ENCODE data around the gene ENC1. TPM values are rescaled to one million over a fixed set of nuclear protein-coding genes. Genes with fewer than 3 reads are reported as not detected.

ENC1 gene
- total RNA-seq, 1 experiment from 2014 or later, result 37.0 TPM

DNA sequence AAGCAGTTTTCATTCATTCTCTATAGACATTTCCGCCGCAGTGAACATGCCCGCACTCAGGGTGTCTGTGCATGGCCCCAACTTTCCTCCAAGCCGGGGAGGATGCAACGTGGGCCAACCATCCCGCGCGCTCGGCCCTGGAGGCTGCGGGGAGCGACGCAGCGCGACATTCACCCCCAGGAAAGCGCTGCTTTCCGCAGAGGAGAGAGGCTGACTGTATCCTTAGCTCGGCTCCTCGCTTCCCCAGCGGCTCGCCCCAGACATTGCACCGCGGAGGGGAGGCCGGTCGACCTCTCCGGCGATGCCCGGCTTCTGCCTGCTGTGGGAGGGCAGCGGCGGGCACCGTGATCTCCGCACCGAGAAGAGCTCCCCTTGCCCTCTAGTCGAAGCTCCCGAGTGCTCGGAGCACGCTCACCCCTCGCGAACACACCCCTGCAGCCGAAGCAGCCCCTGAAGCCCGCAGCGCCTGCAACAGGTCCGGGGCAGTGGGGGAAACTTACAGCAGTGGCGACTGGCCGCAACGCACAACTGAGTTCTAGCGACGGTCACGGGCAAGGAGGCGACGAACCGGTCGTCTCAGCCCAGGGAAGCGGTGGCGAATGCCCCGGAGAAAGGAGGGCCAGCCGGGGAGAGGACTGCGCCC lies 600 bp downstream of the ENC1 start:
- ChIA-PET CTCF (no interaction called here), POLR2A (no interaction called here)
- Histone ChIP-seq H3K4me3 (ENCODE audit: low read depth in 2 of 2, low read length in 2 of 2) (peak overlapping the region; percentile 79 to 88), H3K27me3 (ENCODE audit: control insufficient read depth, insufficient read depth, low read length) (no peaks in the 10 kb centered on the region), H3K36me3 (ENCODE audit: control insufficient read depth, insufficient read depth, low read length) (peaks cover 4% of the 10 kb centered on the region; the same call in 1 of the 2 replicates), H3K9me3 (ENCODE audit: control insufficient read depth, insufficient read depth, low read depth, low read length) (no peaks in the 10 kb centered on the region), H3K4me1 (ENCODE audit: control insufficient read depth, insufficient read depth, low read length) (peaks cover 26% of the 10 kb centered on the region), H3K27ac (ENCODE audit: low read length) (peak overlapping the region; percentile 78)
- ATAC-seq (peak; percentile 17), DNase-seq (ENCODE audit: low read depth, low spot score) (no peak)
- TF ChIP-seq POLR2AphosphoS5 (IDR thresholded peaks at IDR 0.05; ENCODE audit: low read depth, low read length) (no peak), SIN3A (IDR thresholded peaks at IDR 0.05; ENCODE audit: borderline replicate concordance, insufficient read depth, low read depth, low read length) (0 out of 2 replicates have a peak, but pooled peaks have one; percentile 16)
- no TSS peak for BruUV-seq (replicated peaks)
- in situ Hi-C loops (cut with HindIII; ENCODE audit: low pct_unique_long_range_greater_than_20kb, low sequenced_read_pairs), result no loop called here
- intact Hi-C loops (cut with micrococcal nuclease; ENCODE audit: unreplicated experiment), result loop anchor here (2.0 to 10.0 kb wide), 4 partner anchors 245 to 1045 kb away; no protein-coding TSS in a partner anchor

DNA sequence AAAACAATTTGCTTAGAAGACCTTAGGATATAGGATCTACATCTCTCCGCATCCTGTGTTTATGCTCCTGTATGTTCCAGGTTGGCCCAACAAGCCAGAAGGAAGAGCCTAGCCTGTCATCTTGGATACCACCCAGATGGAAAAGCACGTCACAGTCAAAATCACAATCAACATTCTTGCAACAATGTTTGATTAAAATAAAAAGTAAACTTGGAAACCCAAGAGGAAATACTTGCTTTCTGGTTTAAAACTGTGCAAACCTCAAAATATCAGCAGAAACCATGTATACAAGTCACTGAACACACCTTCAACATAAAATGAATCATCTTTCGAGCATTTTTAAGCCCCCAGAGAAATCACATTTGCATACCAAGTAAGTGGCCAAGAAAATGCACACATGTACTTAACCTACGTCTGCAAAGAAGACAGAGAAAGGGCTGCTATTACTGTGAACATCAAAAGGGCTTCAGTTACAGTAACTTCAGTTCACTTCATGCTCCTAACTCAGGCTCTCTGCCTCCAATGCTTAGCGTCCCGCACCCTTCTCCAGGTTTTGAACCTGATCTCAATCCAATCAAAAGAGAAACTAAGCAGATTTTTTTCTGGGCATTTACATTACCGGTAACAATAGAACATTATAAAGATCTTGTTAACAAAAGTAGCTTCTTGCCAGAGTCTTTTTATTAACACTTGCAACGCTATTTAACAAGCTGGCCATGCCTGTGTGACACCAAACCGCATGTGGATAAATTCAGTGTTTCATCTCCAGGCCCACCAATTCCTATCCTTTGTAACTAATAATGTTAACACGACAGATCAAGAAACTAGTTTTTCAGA lies 1.3 kb downstream of the ENC1 start:
- peak; percentile 35 for DNase-seq (ENCODE audit: low read depth, low spot score)
- CTCF ChIA-PET, result no interaction called here
- peaks cover 32% of the 10 kb centered on the region for H3K4me1 ChIP-seq (ENCODE audit: control insufficient read depth, insufficient read depth, low read length)

DNA sequence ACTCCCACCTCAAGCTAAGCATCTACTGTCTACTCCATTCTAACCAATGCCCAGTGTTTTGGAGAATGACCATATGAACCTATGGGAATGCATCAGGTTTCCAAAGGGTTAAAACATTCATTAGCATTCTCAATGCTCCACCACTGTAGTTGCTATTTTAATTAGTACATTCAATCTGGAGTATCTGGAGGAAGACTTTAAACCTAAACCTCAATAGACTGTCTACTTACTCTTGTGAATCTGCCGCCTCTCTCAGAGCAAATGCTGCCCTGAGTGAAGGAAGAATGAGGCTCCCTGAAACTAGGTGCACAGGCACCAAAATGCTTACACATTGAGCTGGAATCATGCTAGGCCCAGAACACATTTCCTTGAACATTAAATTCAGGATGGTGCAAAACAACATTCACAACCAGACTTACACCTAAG lies 2.0 kb downstream of the ENC1 start:
- TF ChIP-seq, protein P1, sequence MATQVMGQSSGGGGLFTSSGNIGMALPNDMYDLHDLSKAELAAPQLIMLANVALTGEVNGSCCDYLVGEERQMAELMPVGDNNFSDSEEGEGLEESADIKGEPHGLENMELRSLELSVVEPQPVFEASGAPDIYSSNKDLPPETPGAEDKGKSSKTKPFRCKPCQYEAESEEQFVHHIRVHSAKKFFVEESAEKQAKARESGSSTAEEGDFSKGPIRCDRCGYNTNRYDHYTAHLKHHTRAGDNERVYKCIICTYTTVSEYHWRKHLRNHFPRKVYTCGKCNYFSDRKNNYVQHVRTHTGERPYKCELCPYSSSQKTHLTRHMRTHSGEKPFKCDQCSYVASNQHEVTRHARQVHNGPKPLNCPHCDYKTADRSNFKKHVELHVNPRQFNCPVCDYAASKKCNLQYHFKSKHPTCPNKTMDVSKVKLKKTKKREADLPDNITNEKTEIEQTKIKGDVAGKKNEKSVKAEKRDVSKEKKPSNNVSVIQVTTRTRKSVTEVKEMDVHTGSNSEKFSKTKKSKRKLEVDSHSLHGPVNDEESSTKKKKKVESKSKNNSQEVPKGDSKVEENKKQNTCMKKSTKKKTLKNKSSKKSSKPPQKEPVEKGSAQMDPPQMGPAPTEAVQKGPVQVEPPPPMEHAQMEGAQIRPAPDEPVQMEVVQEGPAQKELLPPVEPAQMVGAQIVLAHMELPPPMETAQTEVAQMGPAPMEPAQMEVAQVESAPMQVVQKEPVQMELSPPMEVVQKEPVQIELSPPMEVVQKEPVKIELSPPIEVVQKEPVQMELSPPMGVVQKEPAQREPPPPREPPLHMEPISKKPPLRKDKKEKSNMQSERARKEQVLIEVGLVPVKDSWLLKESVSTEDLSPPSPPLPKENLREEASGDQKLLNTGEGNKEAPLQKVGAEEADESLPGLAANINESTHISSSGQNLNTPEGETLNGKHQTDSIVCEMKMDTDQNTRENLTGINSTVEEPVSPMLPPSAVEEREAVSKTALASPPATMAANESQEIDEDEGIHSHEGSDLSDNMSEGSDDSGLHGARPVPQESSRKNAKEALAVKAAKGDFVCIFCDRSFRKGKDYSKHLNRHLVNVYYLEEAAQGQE (IDR thresholded peaks at IDR 0.05; ENCODE audit: insufficient read depth in 1 of 2, low read depth in 2 of 2, low read length in 1 of 2), result no peak
- TF ChIP-seq, protein P2, sequence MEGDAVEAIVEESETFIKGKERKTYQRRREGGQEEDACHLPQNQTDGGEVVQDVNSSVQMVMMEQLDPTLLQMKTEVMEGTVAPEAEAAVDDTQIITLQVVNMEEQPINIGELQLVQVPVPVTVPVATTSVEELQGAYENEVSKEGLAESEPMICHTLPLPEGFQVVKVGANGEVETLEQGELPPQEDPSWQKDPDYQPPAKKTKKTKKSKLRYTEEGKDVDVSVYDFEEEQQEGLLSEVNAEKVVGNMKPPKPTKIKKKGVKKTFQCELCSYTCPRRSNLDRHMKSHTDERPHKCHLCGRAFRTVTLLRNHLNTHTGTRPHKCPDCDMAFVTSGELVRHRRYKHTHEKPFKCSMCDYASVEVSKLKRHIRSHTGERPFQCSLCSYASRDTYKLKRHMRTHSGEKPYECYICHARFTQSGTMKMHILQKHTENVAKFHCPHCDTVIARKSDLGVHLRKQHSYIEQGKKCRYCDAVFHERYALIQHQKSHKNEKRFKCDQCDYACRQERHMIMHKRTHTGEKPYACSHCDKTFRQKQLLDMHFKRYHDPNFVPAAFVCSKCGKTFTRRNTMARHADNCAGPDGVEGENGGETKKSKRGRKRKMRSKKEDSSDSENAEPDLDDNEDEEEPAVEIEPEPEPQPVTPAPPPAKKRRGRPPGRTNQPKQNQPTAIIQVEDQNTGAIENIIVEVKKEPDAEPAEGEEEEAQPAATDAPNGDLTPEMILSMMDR (IDR thresholded peaks at IDR 0.05), result no peak
- no peak for TF ChIP-seq SIN3A (IDR thresholded peaks at IDR 0.05; ENCODE audit: borderline replicate concordance, insufficient read depth, low read depth, low read length)
- intact Hi-C loops (cut with micrococcal nuclease; ENCODE audit: unreplicated experiment), result no loop called here
- CTCF ChIA-PET, result no interaction called here
- ATAC-seq (no peak), DNase-seq (ENCODE audit: low read depth, low spot score) (peak; percentile 22)
- in situ Hi-C loops (cut with HindIII; ENCODE audit: low pct_unique_long_range_greater_than_20kb, low sequenced_read_pairs), result no loop called here
- peak overlapping the region; percentile 78 for H3K27ac ChIP-seq (ENCODE audit: low read length)
- H3K4me3 ChIP-seq (ENCODE audit: low read depth in 2 of 2, low read length in 2 of 2), result peak overlapping the region; percentile 79 to 88
- no peaks in the 10 kb centered on the region for H3K9me3 ChIP-seq (ENCODE audit: control insufficient read depth, insufficient read depth, low read depth, low read length)
- no peaks in the 10 kb centered on the region for H3K27me3 ChIP-seq (ENCODE audit: control insufficient read depth, insufficient read depth, low read length)
- H3K4me1 ChIP-seq (ENCODE audit: control insufficient read depth, insufficient read depth, low read length), result peaks cover 36% of the 10 kb centered on the region
- POLR2A ChIA-PET, result interaction anchor here (0.6 to 0.7 kb wide), 2 partner anchors 133 to 178 kb away, joined by 3 read pairs; no protein-coding TSS in a partner anchor
- TSS peak; percentile 52 for BruUV-seq (replicated peaks)
- peaks cover 7% of the 10 kb centered on the region for H3K36me3 ChIP-seq (ENCODE audit: control insufficient read depth, insufficient read depth, low read length)

More for the DNA sequence above, 1.3 kb downstream of the ENC1 start:
- POLR2A ChIA-PET, result interaction anchor here (0.7 kb wide), 1 partner anchor 133 kb away, joined by 3 read pairs; no protein-coding TSS in a partner anchor
- no TSS peak for BruUV-seq (replicated peaks)
- Histone ChIP-seq H3K9me3 (ENCODE audit: control insufficient read depth, insufficient read depth, low read depth, low read length) (no peaks in the 10 kb centered on the region), H3K4me3 (ENCODE audit: low read depth in 2 of 2, low read length in 2 of 2) (peak overlapping the region; percentile 79 to 88), H3K27ac (ENCODE audit: low read length) (peak overlapping the region; percentile 78), H3K36me3 (ENCODE audit: control insufficient read depth, insufficient read depth, low read length) (peaks cover 7% of the 10 kb centered on the region), H3K27me3 (ENCODE audit: control insufficient read depth, insufficient read depth, low read length) (no peaks in the 10 kb centered on the region)
- no peak for ATAC-seq
- in situ Hi-C loops (cut with HindIII; ENCODE audit: low pct_unique_long_range_greater_than_20kb, low sequenced_read_pairs), result no loop called here
- intact Hi-C loops (cut with micrococcal nuclease; ENCODE audit: unreplicated experiment), result no loop called here
- TF ChIP-seq, protein P1 (IDR thresholded peaks at IDR 0.05; ENCODE audit: insufficient read depth in 1 of 2, low read depth in 2 of 2, low read length in 1 of 2), result no peak
- TF ChIP-seq SIN3A (IDR thresholded peaks at IDR 0.05; ENCODE audit: borderline replicate concordance, insufficient read depth, low read depth, low read length), result 0 out of 2 replicates have a peak, but pooled peaks have one; percentile 72
- TF ChIP-seq TCF7L2 (IDR thresholded peaks at IDR 0.05; ENCODE audit: low read depth, low read length), result 0 out of 2 replicates have a peak, but pooled peaks have one; percentile 16
